ENCODE results near the gene METTL15. TPM values are rescaled to one million over a fixed set of nuclear protein-coding genes. Genes with fewer than 3 reads are reported as not detected.
"Not testable (repeated sequence)": the region's sequence is repeated elsewhere in the genome, so short reads cannot be mapped to it uniquely, and the experiment has no call there.

METTL15 gene
- total RNA-seq, 2 experiments from 2014 or later, result 13.6 to 18.0 TPM

DNA sequence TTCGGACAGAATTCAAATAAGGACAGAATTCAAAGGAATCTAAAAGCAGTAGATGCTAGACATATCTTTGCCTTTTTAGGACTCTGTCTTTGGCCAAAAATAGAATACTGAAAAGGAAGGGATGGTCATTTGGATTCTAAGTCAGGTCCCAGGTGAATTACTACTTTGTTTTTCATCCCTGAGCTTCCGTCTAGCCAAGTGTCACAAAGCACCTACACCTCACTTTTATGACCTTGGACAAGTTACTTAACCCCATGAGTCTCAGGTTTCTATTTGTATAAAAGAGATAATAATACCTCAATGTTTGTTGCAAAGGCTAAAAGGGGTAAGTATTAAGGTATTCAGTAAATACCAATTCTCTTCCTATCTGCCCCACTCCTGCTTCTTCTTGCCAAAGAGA lies 7.5 kb upstream of the METTL15 start:
- Mint-ChIP-seq H3K27ac (no peak overlapping the region), H3K4me1 (peaks cover 22% of the 10 kb centered on the region), H3K36me3 (peaks cover 25% of the 10 kb centered on the region), H3K27me3 (no peaks in the 10 kb centered on the region), H3K9me3 (ENCODE audit: low read depth) (no peaks in the 10 kb centered on the region), H3K4me3 (no peak overlapping the region)
- no peak for DNase-seq
- no peak for ATAC-seq
- CTCF ChIA-PET, result no interaction called here

GRCh38 chr11:28102300-28102699 lies 5.9 kb upstream of the METTL15 start:
- H3K4me3 Mint-ChIP-seq; ATAC-seq; H3K27ac Mint-ChIP-seq; H3K27me3 Mint-ChIP-seq; H3K9me3 Mint-ChIP-seq (ENCODE audit: low read depth); CTCF ChIA-PET; DNase-seq: not testable (repeated sequence)
- Mint-ChIP-seq H3K4me1 (peaks cover 29% of the 10 kb centered on the region), H3K36me3 (peaks cover 23% of the 10 kb centered on the region)

DNA sequence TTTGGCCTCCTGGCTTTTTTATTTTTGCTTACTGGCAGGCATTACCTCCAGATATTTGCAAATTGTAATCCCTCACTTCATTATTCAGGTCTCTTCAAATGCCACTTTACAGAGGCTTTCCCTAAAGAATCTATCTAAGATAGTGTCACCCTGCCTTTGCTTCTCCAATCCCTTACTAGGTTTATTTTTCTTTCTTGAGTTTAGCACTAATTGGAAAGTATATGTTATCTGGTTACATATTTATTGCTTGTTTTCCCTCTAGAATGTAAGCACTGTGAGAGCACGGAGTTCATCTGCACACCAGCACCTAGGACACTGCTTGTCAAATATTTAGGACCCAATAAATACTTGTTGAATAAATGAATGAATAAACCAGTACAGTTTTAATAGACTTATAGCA lies 3.8 kb upstream of the METTL15 start:
- DNase-seq (no peak), ATAC-seq (no peak)
- H3K4me1 Mint-ChIP-seq, result peaks cover 33% of the 10 kb centered on the region
- CTCF ChIA-PET, result no interaction called here
- no peak overlapping the region for H3K4me3 Mint-ChIP-seq
- no peaks in the 10 kb centered on the region for H3K9me3 Mint-ChIP-seq (ENCODE audit: low read depth)
- H3K27ac Mint-ChIP-seq, result no peak overlapping the region
- H3K36me3 Mint-ChIP-seq, result peaks cover 21% of the 10 kb centered on the region
- H3K27me3 Mint-ChIP-seq, result no peaks in the 10 kb centered on the region

- Mint-ChIP-seq H3K4me1 (peaks cover 33% of the 10 kb centered on the region), H3K36me3 (peaks cover 21% of the 10 kb centered on the region), H3K4me3 (no peak overlapping the region), H3K27me3 (no peaks in the 10 kb centered on the region), H3K27ac (no peak overlapping the region), H3K9me3 (ENCODE audit: low read depth) (no peaks in the 10 kb centered on the region)
- no peak for DNase-seq
- ATAC-seq, result no peak
- CTCF ChIA-PET, result no interaction called here
Measured at GRCh38 chr11:28104984-28105383, 3.2 kb upstream of the METTL15 start.

GRCh38 chr11:28105869-28106268 lies 2.3 kb upstream of the METTL15 start:
- Mint-ChIP-seq H3K4me3 (peak overlapping the region; percentile 99), H3K36me3 (peaks cover 19% of the 10 kb centered on the region), H3K4me1 (peaks cover 37% of the 10 kb centered on the region), H3K27me3 (no peaks in the 10 kb centered on the region), H3K9me3 (ENCODE audit: low read depth) (no peaks in the 10 kb centered on the region), H3K27ac (peak overlapping the region; percentile 82)
- no peak for DNase-seq
- ATAC-seq, result no peak
- CTCF ChIA-PET, result interaction anchor here (1.0 kb wide), 1 partner anchor 16 kb away, joined by 3 read pairs; no protein-coding TSS in a partner anchor

DNA sequence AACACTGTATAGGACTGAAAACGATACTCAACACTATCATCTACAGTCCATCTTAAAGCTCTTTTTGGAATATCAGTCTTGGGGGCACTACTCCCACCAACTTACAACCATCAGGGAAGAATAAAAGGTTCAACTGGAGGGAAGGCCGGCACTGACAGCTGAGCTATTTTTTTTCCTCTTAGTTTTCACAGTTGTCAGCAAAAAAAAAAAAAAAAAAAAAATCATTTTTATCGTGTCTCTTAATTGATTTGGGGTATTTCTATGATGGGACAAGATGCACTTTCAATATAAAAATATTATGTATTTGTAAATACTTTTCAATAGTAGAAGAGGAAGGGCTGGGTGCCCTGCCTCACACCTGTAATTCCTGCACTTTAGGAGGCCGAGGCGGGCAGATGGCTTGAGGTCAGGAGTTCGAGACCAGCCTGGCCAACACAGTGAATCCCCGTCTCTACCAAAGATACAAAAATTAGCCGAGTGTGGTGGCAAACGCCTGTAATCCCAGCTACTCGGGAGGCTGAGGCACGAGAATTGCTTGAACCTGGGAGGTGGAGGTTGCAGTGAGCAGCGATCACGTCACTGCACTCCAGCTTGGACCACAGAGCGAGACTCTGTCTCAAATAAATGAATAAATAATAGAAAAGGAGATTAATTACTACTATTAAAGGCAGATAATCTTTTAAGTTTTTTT lies 1.7 kb upstream of the METTL15 start:
- Mint-ChIP-seq H3K27me3 (no peaks in the 10 kb centered on the region), H3K9me3 (ENCODE audit: low read depth) (no peaks in the 10 kb centered on the region), H3K4me1 (peaks cover 42% of the 10 kb centered on the region), H3K36me3 (peaks cover 17% of the 10 kb centered on the region), H3K27ac (peak overlapping the region; percentile 82), H3K4me3 (peak overlapping the region; percentile 99)
- DNase-seq (no peak), ATAC-seq (no peak)
- CTCF ChIA-PET, result interaction anchor here (1.0 kb wide), 2 partner anchors 10 to 17 kb away, joined by 3 read pairs; no protein-coding TSS in a partner anchor

DNA sequence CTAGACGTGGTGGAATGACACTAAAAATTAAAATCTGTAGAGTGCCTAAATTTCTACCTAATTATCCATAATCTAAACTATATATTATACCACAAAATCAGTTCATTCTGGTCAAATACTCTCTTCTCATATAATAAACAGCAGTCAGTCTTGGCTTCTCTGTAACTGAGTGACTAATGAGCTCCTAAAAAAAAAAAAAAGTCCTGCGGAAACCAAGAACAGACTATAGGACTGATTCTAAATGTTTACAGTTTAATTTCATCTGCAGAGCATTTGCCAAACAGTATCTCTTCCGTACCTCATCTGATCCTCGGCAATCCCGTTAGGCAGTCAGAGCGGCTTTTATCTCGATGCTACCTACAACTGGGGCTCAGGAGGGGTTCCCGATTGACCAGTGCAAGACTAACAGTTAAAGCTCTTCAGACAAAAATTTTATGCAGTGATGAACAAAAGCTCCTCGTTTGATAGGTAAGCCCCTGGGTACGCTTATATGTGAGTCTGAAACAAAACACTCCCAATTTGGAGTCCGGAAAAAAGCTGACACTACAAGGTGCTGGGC lies 918 bp upstream of the METTL15 start:
- Mint-ChIP-seq H3K4me1 (peaks cover 50% of the 10 kb centered on the region), H3K27ac (peak overlapping the region; percentile 100), H3K9me3 (ENCODE audit: low read depth) (no peaks in the 10 kb centered on the region), H3K4me3 (peak overlapping the region; percentile 99), H3K27me3 (no peaks in the 10 kb centered on the region), H3K36me3 (peaks cover 17% of the 10 kb centered on the region)
- CTCF ChIA-PET, result interaction anchor here (1.0 to 1.1 kb wide), 2 partner anchors 10 to 11 kb away, joined by 3 read pairs; no protein-coding TSS in a partner anchor
- ATAC-seq (peak; percentile 1), DNase-seq (peak; percentile 48)

DNA sequence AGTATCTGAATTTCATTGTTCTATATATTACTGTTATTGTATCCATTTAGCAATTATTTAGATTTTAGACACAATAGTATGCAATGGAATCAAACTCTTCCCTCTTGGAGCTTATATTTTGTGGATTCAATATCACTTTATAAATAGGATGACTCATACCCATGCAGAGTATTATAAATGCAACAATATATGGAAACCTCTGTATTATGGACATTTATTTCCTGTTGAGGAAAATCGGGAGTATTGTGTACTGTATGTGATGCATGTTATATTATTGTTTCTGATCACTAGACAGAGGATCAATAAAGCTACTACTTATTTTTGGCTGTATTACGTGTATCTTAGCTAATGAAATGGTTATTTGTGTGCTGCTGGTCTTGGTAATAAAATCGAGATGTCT lies 770 bp downstream of the METTL15 start:
- CTCF ChIA-PET, result no interaction called here
- Mint-ChIP-seq H3K4me3 (peak overlapping the region; percentile 99), H3K27ac (peak overlapping the region; percentile 100), H3K9me3 (ENCODE audit: low read depth) (no peaks in the 10 kb centered on the region), H3K36me3 (peaks cover 20% of the 10 kb centered on the region), H3K27me3 (no peaks in the 10 kb centered on the region), H3K4me1 (peaks cover 53% of the 10 kb centered on the region)
- no peak for DNase-seq
- no peak for ATAC-seq

DNA sequence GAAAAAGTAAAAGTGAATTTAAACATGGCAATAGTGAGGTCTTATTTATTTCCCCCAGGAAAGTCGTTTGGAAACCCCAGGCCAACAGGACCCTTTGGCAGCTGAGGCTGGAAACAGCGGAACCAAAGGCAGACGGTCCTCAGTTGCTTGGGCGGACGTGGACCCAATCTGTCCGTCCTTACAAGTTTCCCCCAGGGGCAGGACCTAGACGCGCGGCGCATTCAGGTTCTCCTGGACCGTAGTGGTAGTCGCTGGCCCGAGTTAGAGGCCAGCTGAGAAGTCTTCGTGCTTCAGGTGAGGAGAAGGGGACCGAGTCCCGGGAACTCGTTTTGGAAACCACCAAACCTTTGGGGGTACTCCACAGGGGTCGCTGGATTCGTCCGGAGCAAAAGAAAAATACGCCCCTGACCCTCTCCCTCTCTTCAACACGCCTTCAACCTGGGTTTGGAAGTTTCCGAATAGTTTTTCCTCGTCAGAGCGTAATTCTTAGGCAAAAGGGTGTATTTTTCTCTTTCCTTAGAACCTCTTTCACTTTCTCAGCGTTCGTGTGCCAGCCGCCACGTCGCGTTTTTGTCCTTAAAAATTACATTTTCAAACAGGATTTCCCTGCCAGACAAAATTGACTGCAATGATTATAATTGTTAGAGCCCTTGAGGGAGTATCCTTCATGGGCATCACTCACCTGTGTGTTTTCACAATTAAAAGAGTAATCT lies 2.1 kb downstream of the METTL15 start:
- H3K4me1 Mint-ChIP-seq, result peaks cover 46% of the 10 kb centered on the region
- no peaks in the 10 kb centered on the region for H3K9me3 Mint-ChIP-seq (ENCODE audit: low read depth)

DNA sequence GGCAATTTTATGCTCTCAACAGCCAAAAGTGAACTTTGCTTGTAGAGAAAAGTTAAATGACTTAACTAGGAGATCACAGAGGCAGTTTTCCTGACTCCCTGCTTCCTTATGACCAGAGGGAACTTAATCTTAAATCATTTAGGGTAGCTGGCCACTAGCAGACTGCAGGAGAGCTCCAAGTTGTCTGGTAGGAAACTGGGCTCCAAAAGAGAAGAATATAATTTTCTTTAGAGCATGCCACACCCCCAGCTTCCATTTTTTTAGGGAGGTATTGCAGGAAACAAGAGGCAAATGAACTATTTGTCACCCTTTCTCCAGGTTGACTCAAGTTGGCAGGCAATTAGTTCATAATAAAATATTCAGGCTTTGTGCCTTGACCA lies 2.6 kb downstream of the METTL15 start:
- Mint-ChIP-seq H3K27ac (peak overlapping the region; percentile 100), H3K9me3 (ENCODE audit: low read depth) (no peaks in the 10 kb centered on the region), H3K36me3 (peaks cover 26% of the 10 kb centered on the region), H3K27me3 (no peaks in the 10 kb centered on the region), H3K4me3 (peak overlapping the region; percentile 99), H3K4me1 (peaks cover 41% of the 10 kb centered on the region)
- DNase-seq (no peak), ATAC-seq (no peak)
- CTCF ChIA-PET, result no interaction called here

More for the DNA sequence above, 2.1 kb downstream of the METTL15 start:
- ATAC-seq (peak; percentile 40), DNase-seq (peak; percentile 76)
- no peaks in the 10 kb centered on the region for H3K27me3 Mint-ChIP-seq
- H3K4me3 Mint-ChIP-seq, result peak overlapping the region; percentile 99
- CTCF ChIA-PET, result no interaction called here
- peak overlapping the region; percentile 100 for H3K27ac Mint-ChIP-seq
- peaks cover 25% of the 10 kb centered on the region for H3K36me3 Mint-ChIP-seq

DNA sequence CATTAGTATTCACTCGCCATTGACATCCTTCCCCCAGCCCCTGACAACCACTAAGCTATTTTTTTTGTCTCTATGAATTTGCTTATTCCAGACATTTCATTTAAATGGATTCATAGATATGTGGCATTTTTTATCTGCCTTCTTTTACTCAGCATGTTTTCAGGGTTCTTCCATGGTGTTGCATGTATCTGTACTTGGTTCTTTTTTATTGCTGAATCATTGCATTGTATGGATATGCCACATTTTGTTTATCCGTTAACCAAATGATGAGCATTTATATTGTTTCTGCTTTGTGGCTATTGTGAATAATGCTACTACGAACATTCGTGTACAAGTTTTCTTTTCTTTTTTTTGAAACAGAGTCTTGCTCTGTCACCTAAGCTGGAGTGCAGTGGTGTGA lies 5.9 kb downstream of the METTL15 start:
- no peak overlapping the region for H3K4me3 Mint-ChIP-seq
- no peak overlapping the region for H3K27ac Mint-ChIP-seq
- DNase-seq, result no peak
- ATAC-seq, result no peak
- CTCF ChIA-PET, result no interaction called here
- peaks cover 29% of the 10 kb centered on the region for H3K36me3 Mint-ChIP-seq
- no peaks in the 10 kb centered on the region for H3K9me3 Mint-ChIP-seq (ENCODE audit: low read depth)
- peaks cover 32% of the 10 kb centered on the region for H3K4me1 Mint-ChIP-seq
- H3K27me3 Mint-ChIP-seq, result no peaks in the 10 kb centered on the region

GRCh38 chr11:28114731-28115130 lies 6.5 kb downstream of the METTL15 start:
- ATAC-seq (no peak), DNase-seq (no peak)
- no peak overlapping the region for H3K4me3 Mint-ChIP-seq
- H3K4me1 Mint-ChIP-seq, result peaks cover 26% of the 10 kb centered on the region
- H3K27ac Mint-ChIP-seq, result no peak overlapping the region
- H3K36me3 Mint-ChIP-seq, result peaks cover 29% of the 10 kb centered on the region
- CTCF ChIA-PET, result no interaction called here
- H3K9me3 Mint-ChIP-seq (ENCODE audit: low read depth), result no peaks in the 10 kb centered on the region
- no peaks in the 10 kb centered on the region for H3K27me3 Mint-ChIP-seq

GRCh38 chr11:28117712-28118111 lies 9.5 kb downstream of the METTL15 start:
- no peak overlapping the region for H3K27ac Mint-ChIP-seq

More at GRCh38 chr11:28117712-28118111, 9.5 kb downstream of the METTL15 start:
- no peak for DNase-seq
- no peak for ATAC-seq
- H3K4me3 Mint-ChIP-seq, result no peak overlapping the region
- peaks cover 24% of the 10 kb centered on the region for H3K36me3 Mint-ChIP-seq
- CTCF ChIA-PET, result interaction anchor here (1.3 kb wide), 1 partner anchor 10 kb away, joined by 3 read pairs; the partner anchor contains the start of genes KIF18A and METTL15
- no peaks in the 10 kb centered on the region for H3K27me3 Mint-ChIP-seq
- no peaks in the 10 kb centered on the region for H3K9me3 Mint-ChIP-seq (ENCODE audit: low read depth)
- H3K4me1 Mint-ChIP-seq, result peaks cover 3% of the 10 kb centered on the region

Measured in activated CD8-positive, alpha-beta memory T cell treated with anti-CD3 and anti-CD28 coated beads, Interleukin-2, amount 10 ng/mL, durations not matched to agents 7 days and 5 days (primary cell).